Measurements from ENCODE around the gene PYGM.

PYGM gene

DNA sequence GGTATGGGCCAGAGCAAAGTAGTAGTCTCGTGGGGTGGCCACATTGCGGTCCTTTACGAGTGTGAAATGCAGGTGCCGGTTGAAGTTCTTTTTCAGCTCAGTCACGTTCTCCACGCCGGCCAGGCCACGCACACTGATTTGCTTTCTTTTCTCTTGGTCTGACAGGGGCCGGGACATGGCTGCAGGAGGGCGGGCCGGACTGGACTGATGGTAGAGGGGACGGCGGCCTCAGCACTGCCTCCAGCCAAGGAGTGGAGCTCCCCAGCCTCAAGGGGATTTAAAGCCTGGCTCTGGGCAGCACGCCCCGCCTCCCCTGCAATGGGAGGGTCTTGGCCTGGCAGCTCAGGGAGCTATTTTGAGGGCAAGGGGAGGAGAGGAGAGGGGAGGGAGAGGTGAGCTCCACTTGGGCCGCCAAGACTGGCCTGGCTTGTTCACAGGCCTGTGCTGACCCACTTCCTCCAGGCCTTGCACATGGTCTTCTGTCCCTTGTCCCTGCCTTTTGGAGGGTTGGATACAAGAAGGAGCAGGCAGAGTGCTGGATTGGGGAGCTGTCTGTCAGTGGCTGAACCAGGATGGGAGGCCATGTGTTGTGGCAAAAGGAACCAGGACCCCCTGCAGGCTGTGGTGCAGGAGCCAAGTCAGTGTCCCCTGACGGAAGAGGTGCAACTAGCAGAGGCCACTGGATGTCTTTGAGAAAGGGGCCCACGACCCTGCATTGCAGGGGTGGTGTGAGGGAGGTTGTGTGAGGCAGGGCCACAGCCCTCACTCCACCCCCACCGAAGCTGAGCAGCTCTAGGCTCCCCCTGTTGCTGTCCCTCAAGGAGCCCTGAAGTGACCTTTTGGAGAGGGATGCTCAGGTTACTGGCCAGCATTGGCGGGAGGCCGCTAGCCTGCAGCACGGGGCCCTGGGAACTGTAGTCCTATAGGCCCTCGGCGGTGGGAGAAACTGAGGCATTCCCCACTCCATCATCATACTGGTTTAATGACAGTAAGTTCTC, at the start of gene PYGM:
PYGM (minus strand) TSS at position 253 of the 998 bp plus-strand sequence; CDS start at position 177, 76 bp downstream.
- DNase-seq (ENCODE audit: low read depth in 1 of 2, low spot score in 1 of 2): no peak

- no peak for DNase-seq (ENCODE audit: low read depth in 1 of 2, low spot score in 1 of 2)
Measured at GRCh38 chr11:64805481-64805880, 45.7 kb upstream of the PYGM start.

DNA sequence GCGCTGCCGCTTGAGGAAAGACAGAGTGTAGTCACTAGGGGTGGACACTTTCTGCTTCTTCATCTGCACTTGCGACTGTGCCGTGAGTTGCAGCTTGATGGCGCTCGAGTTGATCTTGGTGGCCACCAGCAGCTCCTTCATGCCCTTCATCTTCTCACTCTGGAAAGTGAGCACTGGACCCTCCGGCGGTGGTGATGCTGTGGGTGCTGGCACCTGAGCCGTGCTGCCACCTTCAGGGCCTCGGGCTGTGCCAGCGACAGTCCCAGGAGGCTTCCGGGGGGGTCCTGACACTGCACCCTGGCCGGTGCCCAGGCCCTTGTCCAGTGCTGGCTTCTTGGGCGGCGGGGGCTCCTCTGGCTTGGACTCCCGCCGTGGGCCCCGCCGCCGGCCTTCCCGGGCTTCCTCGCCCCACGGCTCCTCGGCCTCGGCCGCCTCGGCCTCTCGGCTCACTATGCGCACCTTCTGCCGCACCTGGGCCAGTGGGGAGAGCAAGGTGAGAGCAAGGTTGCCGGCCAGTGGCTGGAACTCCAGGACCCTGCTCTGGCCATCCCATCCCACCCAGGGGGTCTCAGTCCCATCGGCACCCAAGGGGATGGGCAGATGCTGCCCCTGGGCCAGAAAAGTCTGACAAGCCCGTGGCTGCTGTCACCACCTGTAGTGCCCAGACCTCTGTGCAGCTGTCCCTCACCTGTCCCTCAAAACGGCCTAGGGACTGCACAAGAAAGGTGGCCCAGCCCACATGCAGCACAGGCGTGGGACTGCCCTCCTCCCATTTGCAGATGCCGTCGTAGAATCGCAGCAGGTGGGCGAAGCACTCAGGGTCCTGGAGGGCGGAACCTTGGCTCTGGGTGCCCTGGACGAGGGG, 44.8 kb upstream of the PYGM start:
- DNase-seq (ENCODE audit: low read depth in 1 of 2, low spot score in 1 of 2): no peak

- no peak for DNase-seq (ENCODE audit: low read depth in 1 of 2, low spot score in 1 of 2)
Measured at GRCh38 chr11:64803846-64804345, 44.1 kb upstream of the PYGM start.

DNA sequence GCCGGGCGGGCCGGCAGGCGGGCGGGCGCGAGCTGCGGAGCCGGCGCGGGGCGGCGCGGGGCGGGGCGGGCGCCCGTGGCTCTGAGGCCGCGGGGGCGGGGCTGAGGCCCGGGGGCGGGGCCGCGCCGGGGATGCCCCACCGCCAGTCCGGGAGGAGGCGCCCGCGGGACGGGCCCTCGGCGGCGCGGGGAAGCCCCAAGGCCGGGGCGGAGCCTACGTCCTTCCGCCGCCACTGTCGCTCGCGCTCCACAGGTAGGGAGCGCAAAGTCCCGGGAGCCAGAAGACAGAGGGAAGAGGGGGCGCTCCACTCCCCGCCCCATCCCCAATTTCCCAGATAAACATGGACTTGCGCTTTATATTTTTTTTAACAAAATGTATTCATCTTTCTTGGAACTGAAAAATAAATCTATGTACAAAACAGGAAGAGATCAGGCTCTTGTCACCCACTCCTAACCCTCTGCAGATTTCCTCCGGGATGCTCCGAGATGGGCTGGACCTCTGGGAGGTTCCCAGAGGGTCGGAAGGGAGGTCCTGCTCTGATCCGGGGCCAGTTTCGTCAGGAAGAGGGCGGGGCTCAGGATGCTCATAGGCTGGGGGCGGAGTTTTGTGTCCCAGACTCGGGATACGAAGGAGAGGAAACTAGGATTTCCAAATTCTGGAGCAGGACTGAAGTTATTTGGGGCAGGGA, 43.5 kb upstream of the PYGM start, which contains the start of gene MAP4K2:
MAP4K2 (minus strand) TSS at position 57 of the 688 bp plus-strand sequence. CDS start 65 bp downstream, outside the sequence.
- DNase-seq (ENCODE audit: low read depth in 1 of 2, low spot score in 1 of 2): peak; percentile 81 to 86

- no peak for DNase-seq (ENCODE audit: low read depth in 1 of 2, low spot score in 1 of 2)
Measured at GRCh38 chr11:64802370-64803157, 42.8 kb upstream of the PYGM start.

GRCh38 chr11:64801561-64802369, 42.0 kb upstream of the PYGM start:
- DNase-seq (ENCODE audit: low read depth in 1 of 2, low spot score in 1 of 2): no peak

DNA sequence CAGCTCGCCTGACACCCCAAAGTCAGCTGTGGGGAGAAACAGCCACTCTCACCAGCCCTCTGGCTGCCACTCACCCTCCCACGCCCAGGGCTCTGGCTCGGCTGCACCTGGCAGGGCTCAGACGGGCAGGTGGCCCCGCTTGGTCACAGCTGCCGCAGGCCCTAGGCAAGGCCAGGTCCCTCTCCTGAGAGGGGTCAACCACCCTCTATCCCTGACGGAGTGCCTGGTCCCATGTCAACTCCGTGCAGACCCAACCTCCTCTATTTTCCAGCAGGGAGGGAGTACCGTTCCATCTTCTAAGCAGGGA, 41.3 kb upstream of the PYGM start:
- no peak for DNase-seq (ENCODE audit: low read depth in 1 of 2, low spot score in 1 of 2)

GRCh38 chr11:64800303-64801157, 40.8 kb upstream of the PYGM start:
- DNase-seq (ENCODE audit: low read depth in 1 of 2, low spot score in 1 of 2): no peak

DNA sequence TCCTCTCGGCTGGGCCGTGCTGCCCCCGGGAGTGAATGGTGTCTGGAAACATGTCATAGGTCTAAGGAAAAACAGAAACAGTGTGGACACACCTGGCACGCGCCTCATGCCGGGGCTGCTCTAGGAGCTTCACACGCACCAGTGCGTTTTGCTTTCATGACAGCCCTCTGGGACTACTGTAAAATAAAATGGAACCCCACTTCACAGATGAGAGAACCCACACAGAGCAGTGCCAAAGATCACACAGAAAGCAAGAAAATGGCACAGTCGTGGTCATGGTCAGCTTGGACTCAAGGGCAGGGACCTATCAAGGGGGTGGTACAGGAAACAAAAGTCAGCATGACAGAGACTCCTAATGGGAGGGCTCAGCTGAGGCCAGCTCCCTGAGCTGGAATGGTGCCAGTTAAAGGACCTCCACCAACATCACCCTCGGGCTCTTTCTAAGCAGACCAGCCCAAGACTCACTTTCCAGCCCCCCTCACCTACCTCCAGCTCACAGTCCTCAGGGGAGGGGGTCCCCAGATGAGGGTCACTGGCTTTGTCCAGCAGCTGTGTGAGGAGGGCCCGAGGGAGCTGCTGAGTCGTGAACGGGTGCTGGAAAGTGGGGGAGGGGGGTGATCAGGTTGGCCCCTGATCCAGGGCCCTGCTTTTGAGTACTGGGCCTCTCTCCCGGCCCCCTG, 40.0 kb upstream of the PYGM start:
- DNase-seq (ENCODE audit: low read depth in 1 of 2, low spot score in 1 of 2): no peak

GRCh38 chr11:64799256-64799622, 39.5 kb upstream of the PYGM start:
- DNase-seq (ENCODE audit: low read depth in 1 of 2, low spot score in 1 of 2): no peak

- no peak for DNase-seq (ENCODE audit: low read depth in 1 of 2, low spot score in 1 of 2)
Measured at GRCh38 chr11:64796757-64797541, 37.2 kb upstream of the PYGM start.

DNA sequence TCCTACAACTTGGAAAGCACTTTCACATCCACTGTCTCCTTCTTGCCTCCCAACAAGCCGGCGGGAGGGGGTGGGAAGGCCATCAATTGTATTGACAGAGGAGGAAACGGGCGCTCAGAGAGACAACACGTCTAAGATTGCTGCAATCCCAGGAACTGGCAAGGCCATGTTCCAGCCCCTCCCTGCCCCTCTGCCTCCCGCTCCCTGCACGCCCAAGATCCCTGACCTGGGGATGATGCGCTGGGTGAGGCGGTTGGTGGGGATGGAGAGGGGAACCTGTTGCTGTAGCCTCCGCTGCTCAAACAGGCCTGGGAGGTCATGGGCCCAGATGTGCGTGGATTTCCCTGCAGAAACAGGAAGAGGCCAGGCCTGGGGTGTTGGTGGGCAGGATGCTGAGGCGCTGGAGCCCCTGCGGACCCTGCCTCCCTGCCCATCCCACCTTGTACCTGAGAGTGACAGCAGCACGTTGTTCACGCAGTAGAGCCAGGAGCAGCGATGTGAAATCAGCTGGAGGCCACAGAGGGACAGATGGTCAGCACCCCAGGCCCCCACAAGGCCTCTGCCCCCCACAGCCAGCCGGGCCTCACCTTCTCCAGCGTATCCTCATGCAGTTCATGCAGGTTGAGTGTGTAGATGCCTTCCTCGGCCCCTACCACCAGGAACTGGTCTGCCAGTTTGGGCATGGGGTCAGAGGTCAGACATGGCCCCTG, 36.4 kb upstream of the PYGM start:
- no peak for DNase-seq (ENCODE audit: low read depth in 1 of 2, low spot score in 1 of 2)

DNA sequence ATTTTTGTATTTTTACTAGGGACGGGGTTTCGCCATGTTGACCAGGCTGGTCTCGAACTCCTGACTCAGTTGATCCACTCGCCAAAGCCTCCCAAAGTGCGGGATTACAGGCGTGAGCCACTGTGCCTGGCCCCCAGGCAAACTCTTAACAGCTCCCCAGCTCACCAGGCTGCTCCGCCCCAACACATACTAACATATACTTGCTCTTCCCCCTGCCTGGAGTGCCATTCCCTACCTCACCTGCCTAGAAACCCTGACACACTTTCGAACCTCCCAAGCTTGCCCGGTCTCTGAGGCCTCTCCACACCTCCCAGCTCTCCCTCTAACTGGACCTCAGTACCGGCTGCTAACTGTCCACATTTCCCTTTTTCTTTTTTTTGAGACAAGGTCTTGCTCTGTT, 34.8 kb upstream of the PYGM start:
- DNase-seq (ENCODE audit: low read depth in 1 of 2, low spot score in 1 of 2): no peak

DNA sequence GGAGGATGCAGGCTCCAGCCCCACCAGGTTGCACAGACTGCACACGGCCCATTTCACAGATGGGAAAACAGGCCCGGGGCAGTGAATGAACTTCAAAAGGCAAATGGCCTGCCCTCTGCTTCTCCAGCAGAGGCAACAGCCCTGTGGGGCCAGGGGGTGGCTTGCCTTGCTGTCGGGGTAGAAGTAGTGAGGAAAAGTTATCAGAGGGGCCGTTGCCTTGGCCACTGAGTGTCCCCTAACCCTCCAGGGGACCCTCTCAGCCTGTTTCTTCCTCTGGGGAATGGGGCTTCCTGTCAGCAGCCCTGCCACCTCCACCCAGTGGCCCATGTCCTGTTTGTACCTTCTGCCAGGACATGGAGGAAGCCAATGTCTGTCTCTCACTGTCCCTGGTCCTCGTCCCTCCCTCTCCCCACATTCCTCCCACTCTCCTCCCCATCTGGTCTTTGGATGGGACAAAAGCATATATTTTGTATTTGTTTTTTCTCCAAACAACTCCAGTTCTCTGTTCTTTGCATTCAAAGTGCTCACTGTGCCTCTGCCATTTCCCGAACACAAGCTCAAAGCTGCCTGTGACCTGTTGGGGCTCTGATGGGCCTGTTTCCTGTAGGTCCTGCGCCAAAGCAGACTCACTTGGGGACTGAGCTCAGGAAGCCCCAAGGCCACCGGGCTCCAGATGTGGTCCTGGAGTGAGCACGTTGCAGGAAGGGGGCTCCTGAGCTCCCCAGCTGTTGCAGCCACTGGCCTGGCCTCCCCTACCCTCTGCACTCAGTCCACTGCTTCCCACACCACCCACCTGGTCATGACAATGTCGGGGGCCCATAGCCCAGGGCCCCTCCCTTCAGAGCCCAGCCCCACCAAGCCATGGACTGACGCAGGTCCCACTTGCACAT, 33.7 kb upstream of the PYGM start:
- no peak for DNase-seq (ENCODE audit: low read depth in 1 of 2, low spot score in 1 of 2)

- DNase-seq (ENCODE audit: low read depth in 1 of 2, low spot score in 1 of 2): no peak
Measured at GRCh38 chr11:64792482-64792881, 32.7 kb upstream of the PYGM start.
